Measurements from ENCODE around the gene CRYAB.
A peak's percentile ranks its signal among the peaks of the same experiment; 100 is the strongest.

Gene CRYAB, protein sequence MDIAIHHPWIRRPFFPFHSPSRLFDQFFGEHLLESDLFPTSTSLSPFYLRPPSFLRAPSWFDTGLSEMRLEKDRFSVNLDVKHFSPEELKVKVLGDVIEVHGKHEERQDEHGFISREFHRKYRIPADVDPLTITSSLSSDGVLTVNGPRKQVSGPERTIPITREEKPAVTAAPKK

GRCh38 chr11:111911563-111912401, at the start of gene CRYAB:
Gene CRYAB (minus strand): TSS chr11:111911770. CDS start chr11:111911724, 46 bp downstream.
- peak; percentile 23 for DNase-seq (ENCODE audit: low spot score)

- DNase-seq (ENCODE audit: low spot score): no peak
Observed at GRCh38 chr11:111960916-111961315, 49.3 kb upstream of the CRYAB start.

DNA sequence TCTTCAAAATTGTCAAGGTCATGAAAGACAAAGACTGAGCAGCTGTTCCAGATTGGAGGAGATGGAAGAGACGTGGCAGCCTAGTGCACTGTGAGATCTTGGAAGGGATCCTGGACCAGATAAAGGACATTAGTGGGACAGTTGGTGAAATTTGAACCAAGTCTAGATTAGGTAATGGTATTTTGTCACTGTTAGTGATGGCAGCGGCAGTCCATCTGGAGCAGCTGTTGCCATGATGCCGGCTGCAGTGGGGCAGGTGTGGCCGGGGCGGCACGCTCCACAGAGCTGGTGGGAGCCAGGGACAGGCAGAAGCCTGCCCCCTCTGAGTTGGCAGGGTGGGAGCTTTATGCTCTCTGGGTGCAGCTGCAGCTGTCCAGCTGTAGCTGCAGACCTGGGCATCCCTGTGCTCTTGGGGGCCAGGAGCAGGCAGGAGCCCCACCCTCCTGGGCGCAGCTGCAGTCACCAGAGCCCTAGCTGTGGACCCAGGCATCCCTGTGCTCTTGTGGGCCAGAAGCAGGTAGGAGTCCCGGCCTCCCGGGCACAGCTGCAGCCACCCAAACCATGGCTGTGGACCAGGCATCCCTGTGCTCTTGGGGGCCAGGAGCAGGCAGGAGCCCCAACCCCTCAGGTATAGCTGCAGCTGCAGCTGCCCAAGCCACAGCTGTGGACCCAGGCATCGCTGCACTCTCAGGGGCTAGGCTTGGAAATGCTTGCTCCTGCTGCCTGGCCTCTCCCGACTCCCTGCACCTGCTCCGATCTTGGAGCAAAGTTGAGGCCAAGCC, 46.3 kb upstream of the CRYAB start:
- no peak for DNase-seq (ENCODE audit: low spot score)

DNA sequence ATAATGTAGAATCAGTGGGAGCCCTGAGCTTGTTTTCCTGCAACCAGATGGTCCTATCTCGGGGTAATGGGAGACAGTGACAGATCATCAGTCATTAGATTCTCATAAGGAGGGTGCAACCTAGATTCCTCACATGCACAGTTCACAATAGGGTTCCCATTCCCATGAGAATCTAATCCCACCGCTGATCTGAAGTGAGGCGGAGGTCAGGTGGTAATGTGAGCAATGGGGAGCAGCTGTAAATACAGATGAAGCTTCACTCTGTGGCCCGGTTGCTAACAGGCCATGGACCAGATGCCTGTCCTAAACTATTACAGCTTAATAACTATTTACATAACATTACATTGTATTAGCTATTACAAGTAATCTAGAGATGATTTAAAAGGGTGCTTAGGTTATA, 42.6 kb upstream of the CRYAB start:
- no peak for DNase-seq (ENCODE audit: low spot score)

DNA sequence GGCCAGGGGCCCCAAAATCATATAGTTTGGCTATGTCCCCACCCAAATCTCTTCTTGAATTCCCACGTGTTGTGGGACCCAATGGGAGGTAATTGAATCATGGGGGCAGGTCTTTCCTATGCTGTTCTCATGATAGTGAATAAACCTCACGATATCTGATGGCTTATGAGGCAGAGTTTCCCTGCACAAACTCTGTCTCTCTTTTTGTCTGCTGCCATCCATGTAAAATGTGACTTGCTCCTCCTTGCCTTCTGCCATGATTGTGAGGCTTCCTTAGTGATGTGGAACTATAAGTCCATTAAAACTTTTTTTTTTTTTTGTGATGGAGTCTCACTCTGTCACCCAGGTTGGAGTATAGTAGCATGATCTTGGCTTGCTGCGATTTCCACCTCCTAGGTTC, 40.0 kb upstream of the CRYAB start:
- DNase-seq (ENCODE audit: low spot score): no peak

DNA sequence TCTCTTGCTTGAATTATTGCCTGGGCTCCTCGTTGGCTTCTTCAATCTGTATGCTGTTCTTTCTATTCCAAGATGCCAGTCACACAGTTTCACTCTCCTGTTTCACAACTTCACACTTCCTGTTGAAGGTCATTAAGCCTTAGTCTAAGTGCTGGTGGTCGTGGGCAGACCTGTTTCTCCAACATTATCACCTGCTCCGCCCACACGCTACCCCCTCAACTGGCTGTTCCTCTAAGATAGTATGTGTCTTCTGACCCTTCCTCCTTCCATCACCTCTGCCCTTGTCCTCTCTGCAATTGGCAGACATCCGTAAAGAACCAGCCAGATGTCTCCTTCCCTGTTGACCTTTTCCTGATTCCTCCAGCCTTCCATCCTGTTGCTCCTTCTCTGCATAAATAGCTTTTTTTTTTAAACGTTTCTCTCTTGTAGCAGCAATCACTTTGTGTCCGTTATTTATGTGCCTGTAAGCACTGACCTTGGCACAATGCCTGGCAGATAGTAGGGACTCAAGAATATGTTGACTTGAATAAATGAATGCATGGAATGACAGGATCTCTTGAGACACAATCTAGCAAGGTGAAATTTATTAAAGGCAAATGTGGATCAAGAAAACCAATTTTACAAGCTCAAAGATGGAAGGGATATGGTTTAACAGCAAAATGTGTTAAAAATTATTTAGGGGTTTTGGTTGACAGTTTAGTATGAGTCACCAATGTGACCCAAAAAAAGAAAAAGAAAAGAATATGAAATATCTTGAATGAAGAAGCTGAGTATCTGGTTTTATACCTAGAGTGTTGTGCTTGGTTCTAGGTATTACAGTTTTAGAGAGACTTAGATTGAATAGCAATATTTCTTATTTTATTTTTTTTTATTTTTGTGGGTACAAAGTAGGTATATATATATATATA, 38.2 kb upstream of the CRYAB start:
- no peak for DNase-seq (ENCODE audit: low spot score)

DNA sequence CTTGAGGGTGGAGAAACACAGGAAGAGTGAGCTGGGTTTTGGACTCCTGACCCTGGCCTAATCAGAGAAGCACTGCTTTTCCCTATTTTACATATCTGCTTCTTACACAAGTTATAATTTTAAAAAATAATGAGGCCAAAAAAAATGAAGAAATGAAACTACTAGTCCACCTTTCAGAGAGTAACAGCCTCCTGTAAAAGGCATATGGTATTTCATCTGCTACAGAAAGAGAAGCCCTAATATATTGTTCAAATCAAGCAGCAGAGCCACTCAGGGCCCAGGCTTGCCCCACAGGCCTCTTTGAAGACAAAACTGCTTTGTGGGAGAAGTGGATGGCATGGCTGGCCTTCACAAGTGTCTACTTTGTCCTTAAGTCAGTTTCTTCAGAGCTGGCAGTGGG, 35.6 kb upstream of the CRYAB start:
- no peak for DNase-seq (ENCODE audit: low spot score)

DNA sequence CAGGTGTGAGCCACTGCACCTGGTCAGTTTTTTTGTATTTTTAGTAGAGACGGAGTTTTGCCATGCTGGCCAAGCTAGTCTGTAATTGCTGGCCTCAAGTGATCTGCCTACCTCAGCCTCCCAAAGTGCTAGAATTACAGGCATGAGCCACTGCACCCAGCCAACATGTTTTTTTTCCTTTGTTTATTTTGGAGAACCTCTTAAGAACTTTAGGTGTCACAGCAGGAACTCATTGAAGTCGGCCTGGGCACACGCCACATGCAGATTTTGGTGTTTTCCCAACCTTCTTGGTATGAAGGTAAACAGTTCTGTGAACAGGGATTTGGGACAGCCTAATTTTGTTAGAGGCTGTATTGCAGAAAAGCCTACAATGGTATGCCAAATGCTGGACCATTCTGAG, 34.9 kb upstream of the CRYAB start:
- no peak for DNase-seq (ENCODE audit: low spot score)

DNA sequence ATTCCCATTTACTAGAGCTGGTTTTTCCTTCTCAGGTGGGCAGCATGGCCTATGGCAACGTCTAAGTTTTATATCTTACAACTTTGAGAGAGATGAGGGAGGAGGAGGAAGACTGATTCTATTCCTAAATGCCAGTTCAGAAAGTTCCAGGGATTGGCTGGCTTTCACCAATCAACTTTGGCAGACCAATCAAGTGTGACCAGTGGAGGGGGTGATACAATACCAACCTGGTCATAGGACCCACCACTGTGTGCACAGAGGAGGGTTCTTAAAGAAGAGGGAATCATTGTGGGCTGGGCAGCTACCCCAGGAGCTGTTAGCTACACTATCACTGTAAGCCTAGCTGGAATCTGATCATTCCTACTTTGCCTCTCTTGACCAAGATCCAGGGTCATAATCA, 33.6 kb upstream of the CRYAB start:
- no peak for DNase-seq (ENCODE audit: low spot score)

- peak; percentile 27 for DNase-seq (ENCODE audit: low spot score)
Observed at GRCh38 chr11:111944651-111945051, 33.1 kb upstream of the CRYAB start.

GRCh38 chr11:111944139-111944538, 32.6 kb upstream of the CRYAB start:
- no peak for DNase-seq (ENCODE audit: low spot score)

DNA sequence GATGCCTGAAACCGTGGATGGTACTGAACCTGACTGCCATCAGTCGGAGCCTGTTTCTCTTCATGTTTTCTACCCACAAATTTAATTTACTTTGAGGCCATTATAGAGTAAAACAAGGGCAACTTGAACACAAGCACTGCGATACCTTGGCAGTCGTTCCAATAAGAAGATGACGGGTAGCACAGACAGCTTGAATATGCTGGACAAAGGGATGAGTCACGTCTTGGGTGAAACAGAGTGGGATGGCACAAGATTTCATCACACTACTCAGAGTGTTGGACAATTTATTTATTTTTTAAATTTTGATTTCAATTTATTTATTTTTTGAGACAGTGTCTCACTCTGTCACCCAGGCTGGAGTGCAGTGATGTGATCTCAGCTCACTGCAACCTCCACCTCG, 31.3 kb upstream of the CRYAB start:
- DNase-seq (ENCODE audit: low spot score): no peak

- no peak for DNase-seq (ENCODE audit: low spot score)
Observed at GRCh38 chr11:111941963-111942362, 30.4 kb upstream of the CRYAB start.

DNA sequence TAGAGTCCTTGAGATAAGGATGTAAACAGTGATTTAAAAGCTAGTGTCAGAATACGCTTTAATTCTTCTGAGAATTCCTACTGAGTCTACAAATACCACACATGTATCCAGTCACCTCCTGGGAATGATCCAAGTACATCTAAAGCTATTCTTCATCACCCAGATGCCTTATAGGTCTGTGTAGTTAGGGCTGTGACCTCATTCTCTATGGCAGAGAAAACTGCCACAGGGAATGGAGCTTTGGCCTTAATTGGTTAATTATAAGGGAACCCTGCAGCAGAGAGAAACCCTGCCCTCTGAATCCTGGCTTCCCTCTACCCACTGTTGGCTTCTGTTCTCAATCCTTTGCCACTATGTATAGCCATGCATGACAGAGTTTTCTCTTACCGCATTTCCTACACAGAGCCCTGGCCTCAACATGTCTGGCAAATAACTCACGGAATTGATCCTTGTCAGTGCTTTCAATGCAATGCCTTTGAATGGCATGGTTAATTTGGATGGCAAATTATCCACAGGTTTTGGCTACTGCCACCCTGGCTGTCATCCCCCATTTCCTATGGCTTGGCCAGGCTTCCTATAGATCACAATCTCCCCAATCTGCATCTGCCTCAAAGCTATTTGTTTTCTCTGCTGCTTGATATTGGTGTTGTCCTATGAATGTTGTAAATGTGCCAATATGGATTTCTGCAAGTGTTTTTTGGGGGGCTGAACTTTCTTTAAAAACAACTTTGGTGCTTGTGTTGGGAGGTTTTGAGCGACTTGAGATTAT, 28.4 kb upstream of the CRYAB start:
- peak; percentile 78 for DNase-seq (ENCODE audit: low spot score)

DNA sequence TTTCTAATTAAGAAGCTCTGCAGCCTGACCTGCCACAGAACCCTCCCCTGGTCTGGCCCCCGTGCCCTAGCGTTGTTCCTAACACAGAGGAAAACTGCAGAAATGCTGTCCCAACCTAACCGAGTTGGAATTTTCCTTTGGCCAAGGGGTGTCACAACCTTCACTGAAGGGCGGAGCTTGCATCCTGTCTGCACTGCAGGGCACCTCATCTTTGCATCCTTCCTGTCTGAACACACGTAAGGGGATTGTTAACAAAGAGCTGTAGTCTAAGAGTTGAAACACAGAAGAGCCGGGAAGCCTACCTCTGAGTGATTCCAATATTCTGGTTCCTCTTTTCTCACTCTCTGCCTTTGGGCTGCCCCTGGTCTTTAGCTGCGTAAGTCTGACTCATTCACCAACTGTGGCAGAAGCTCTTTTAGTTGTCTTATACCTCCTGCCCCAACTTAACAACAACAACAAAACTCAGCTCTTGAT, 27.2 kb upstream of the CRYAB start:
- DNase-seq (ENCODE audit: low spot score): peak; percentile 15

- DNase-seq (ENCODE audit: low spot score): no peak
Observed at GRCh38 chr11:111937844-111938243, 26.3 kb upstream of the CRYAB start.

- DNase-seq (ENCODE audit: low spot score): no peak
Observed at GRCh38 chr11:111937461-111937769, 25.8 kb upstream of the CRYAB start.

DNA sequence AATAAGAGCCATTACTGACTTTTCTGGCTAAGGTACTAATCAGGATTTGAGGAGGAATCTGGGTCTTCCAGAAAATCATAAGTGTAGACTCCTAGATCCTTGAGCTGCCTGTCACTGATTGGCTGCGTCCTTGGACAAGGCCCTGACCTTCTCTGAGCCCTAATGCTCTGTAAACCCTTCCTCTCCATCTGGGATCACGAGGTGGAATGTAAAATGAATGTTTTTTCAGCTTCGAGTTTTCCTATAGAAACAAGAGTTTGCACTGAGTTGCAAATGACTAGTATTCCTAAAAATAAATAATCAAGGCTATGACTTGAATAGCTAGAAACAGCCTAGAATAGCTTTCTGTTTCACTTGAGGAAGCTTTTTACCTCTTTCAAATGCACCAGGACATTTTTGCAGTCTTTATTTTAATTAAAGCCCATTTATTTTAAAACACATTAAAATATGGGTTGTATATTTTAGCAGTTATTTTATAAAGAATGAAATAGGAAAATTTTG, 24.5 kb upstream of the CRYAB start:
- DNase-seq (ENCODE audit: low spot score): no peak

DNA sequence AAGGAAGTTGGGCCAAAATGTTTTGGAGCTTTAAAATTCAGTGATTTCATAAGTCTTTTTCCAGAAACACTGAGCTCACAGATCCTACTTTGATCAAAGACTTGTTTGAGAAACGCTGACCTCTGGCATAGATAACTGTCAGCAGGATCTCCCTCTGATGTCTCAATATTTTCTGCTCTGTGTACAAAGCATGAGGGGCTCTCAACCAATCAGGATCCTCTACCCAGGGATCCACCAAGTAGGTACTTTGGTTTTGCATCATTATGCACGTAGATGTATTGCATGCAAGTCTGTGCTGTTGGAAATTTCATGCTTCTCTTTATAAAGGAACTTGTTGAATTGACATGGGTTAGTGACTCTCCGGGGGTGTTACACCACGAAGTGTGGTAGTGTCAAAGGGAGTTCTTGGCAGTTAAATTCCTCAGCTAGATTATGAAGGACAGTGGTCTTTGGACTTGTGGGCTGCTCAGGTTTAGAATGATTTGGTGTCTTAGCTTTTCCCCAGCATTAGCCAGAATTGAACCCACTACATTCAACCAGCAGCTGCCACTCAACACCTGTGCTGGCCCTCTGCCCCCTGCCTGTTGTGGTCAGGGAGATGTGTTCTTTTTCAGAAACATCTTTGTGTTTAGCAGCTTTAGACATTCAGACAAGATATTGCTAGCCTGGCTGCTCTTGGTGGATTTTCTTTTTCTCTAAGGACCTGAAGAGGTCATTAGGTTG, 23.9 kb upstream of the CRYAB start:
- no peak for DNase-seq (ENCODE audit: low spot score)

GRCh38 chr11:111934306-111934705, 22.7 kb upstream of the CRYAB start:
- no peak for DNase-seq (ENCODE audit: low spot score)

Measured in RKO (cell line).